MCF 10A (cell line): ENCODE data around the gene ARMC7. TPM values are rescaled to one million over a fixed set of nuclear protein-coding genes. Genes with fewer than 3 reads are reported as not detected.

Experiments used
- BruUV-seq: library from RNA; stranded (reverse); fragments of 400-500 nt; replicated peaks from 2 replicates; lab custom pipeline; 2021; lab: Mats Ljungman, UMichigan
- CTCF ChIA-PET: fragments of 300-600 bp; sonication (Branson Sonifier 250); formaldehyde crosslinking; extraction: SDS; loops from one replicate; lab custom pipeline; 2021; ENCODE audit warnings: antibody characterized with exemption, inconsistent platforms; lab: Yijun Ruan, JAX
- POLR2A ChIA-PET: fragments of 300-600, 350-650 bp; sonication (Branson Sonifier 250); formaldehyde crosslinking; extraction: SDS; loops from one replicate; lab custom pipeline; 2020; ENCODE audit warnings: antibody characterized with exemption, inconsistent platforms; lab: Yijun Ruan, JAX
- DNase-seq: peaks from one replicate; pipeline ENCODE4 v3.0.0-alpha.2; 2018; ENCODE audit not compliant: unreplicated experiment
- H3K27ac Mint-ChIP-seq: one replicate; pipeline ENCODE4 v1.8.0; 2022; ENCODE audit warnings: mild to moderate bottlenecking, low read depth, mixed read lengths; ENCODE audit not compliant: unreplicated experiment
- H3K27me3 Mint-ChIP-seq: one replicate; pipeline ENCODE4 v1.8.0; 2022; ENCODE audit warnings: mixed read lengths; ENCODE audit not compliant: insufficient read depth, unreplicated experiment
- H3K36me3 Mint-ChIP-seq: one replicate; pipeline ENCODE4 v1.8.0; 2022; ENCODE audit warnings: mild to moderate bottlenecking, moderate library complexity, mixed read lengths; ENCODE audit not compliant: insufficient read depth, unreplicated experiment
- H3K4me1 Mint-ChIP-seq: one replicate; pipeline ENCODE4 v1.8.0; 2022; ENCODE audit warnings: mixed read lengths; ENCODE audit not compliant: insufficient read depth, unreplicated experiment
- H3K4me3 Mint-ChIP-seq: one replicate; pipeline ENCODE4 v1.8.0; 2022; ENCODE audit warnings: mild to moderate bottlenecking, moderate library complexity, mixed read lengths; ENCODE audit not compliant: unreplicated experiment
- H3K9me3 Mint-ChIP-seq: one replicate; pipeline ENCODE4 v1.8.0; 2022; ENCODE audit warnings: mixed read lengths; ENCODE audit not compliant: unreplicated experiment
- CTCF ChIP-seq: fragments of 200-600 bp; IDR thresholded peaks from one replicate; pipeline ENCODE4 v1.8.0; 2022; ENCODE audit warnings: antibody characterized with exemption, mild to moderate bottlenecking; ENCODE audit not compliant: unreplicated experiment
- intact Hi-C: fragments of 100-400 bp; cut with micrococcal nuclease; formaldehyde crosslinking; loops from 2 replicates; pipeline ENCODE4 v1.14.1; 2022
- total RNA-seq: library from RNA; stranded (reverse); gene quantifications from 2 replicates; pipeline ENCODE4 v1.2.3, GENCODE V29; 2022

ARMC7 gene
- total RNA-seq, 1 experiment from 2014 or later = 9.3 TPM

GRCh38 chr17:75064460-75064859 is 45.3 kb upstream of the ARMC7 start:
- H3K4me1 Mint-ChIP-seq = no peaks in the 10 kb centered on the region
- peaks cover 36% of the 10 kb centered on the region for H3K36me3 Mint-ChIP-seq
- no peaks in the 10 kb centered on the region for H3K27me3 Mint-ChIP-seq
- H3K4me3 Mint-ChIP-seq = no peak overlapping the region
- H3K27ac Mint-ChIP-seq = no peak overlapping the region
- no peak for DNase-seq
- POLR2A ChIA-PET = interaction anchor here (1.5 to 2.0 kb wide), 3 partner anchors 9 to 15 kb away, joined by 5 to 8 read pairs (median 8); no protein-coding TSS in a partner anchor
- intact Hi-C loops = no loop called here
- no peaks in the 10 kb centered on the region for H3K9me3 Mint-ChIP-seq
- CTCF ChIA-PET = interaction anchor here (1.8 to 2.2 kb wide), 2 partner anchors 42 to 49 kb away, joined by 7 to 11 read pairs; no protein-coding TSS in a partner anchor
- TF ChIP-seq CTCF = no peak
- no TSS peak for BruUV-seq

- POLR2A ChIA-PET = interaction anchor here (0.7 to 2.0 kb wide), 2 partner anchors 9 to 315 kb away, joined by 5 to 8 read pairs; no protein-coding TSS in a partner anchor
- Mint-ChIP-seq H3K9me3 (no peaks in the 10 kb centered on the region), H3K4me1 (no peaks in the 10 kb centered on the region), H3K36me3 (peaks cover 32% of the 10 kb centered on the region), H3K27ac (no peak overlapping the region), H3K27me3 (no peaks in the 10 kb centered on the region), H3K4me3 (no peak overlapping the region)
- BruUV-seq = no TSS peak
- intact Hi-C loops = loop anchor here (5.0 kb wide), 1 partner anchor 137 kb away; no protein-coding TSS in a partner anchor
- DNase-seq = no peak
- TF ChIP-seq CTCF = no peak
- CTCF ChIA-PET = interaction anchor here (2.2 kb wide), 1 partner anchor 49 kb away, joined by 11 read pairs; no protein-coding TSS in a partner anchor
These were observed 44.8 kb upstream of the ARMC7 start for GRCh38 chr17:75064867-75065561.

GRCh38 chr17:75065562-75066151 is 44.1 kb upstream of the ARMC7 start:
- H3K4me1 Mint-ChIP-seq = peaks cover under 1% of the 10 kb centered on the region
- CTCF ChIA-PET = interaction anchor here (0.9 to 5.3 kb wide), 3 partner anchors 38 to 136 kb away, joined by 3 to 47 read pairs (median 4); no protein-coding TSS in a partner anchor
- POLR2A ChIA-PET = interaction anchor here (0.6 to 0.7 kb wide), 3 partner anchors 34 to 316 kb away, joined by 3 to 5 read pairs (median 3); no protein-coding TSS in a partner anchor
- H3K36me3 Mint-ChIP-seq = peaks cover 26% of the 10 kb centered on the region
- H3K27ac Mint-ChIP-seq = no peak overlapping the region
- TF ChIP-seq CTCF = no peak
- H3K4me3 Mint-ChIP-seq = no peak overlapping the region
- no peaks in the 10 kb centered on the region for H3K9me3 Mint-ChIP-seq
- intact Hi-C loops = loop anchor here (5.0 kb wide), 1 partner anchor 137 kb away; no protein-coding TSS in a partner anchor
- no peak for DNase-seq
- H3K27me3 Mint-ChIP-seq = no peaks in the 10 kb centered on the region
- no TSS peak for BruUV-seq

DNA sequence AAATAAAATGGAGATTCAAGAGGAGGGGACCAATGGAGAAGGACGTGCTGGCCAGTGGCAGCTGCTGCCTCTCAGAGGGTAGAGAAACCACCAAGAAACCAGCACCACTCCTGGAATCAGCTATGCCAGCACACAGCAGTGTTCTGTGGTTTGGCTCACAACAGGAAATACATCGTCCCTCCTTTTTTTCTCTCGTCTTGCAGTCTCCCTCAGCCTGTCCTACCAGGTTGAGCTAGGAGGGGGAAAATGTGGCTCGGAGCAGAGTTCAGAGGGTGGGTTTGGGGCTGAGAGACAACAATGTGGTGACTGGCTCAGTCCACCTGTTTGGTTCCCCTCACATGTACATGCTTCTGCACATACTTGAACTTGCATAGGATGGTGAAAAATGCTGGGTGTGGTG is 41.9 kb upstream of the ARMC7 start:
- POLR2A ChIA-PET = interaction anchor here (1.0 kb wide), 1 partner anchor 18 kb away, joined by 4 read pairs; no protein-coding TSS in a partner anchor
- H3K36me3 Mint-ChIP-seq = peaks cover 14% of the 10 kb centered on the region
- no peaks in the 10 kb centered on the region for H3K27me3 Mint-ChIP-seq
- H3K4me3 Mint-ChIP-seq = no peak overlapping the region
- DNase-seq = no peak
- intact Hi-C loops = loop anchor here (5.0 kb wide), 1 partner anchor 134 kb away; no protein-coding TSS in a partner anchor
- H3K27ac Mint-ChIP-seq = no peak overlapping the region
- CTCF ChIA-PET = interaction anchor here (3.3 to 5.3 kb wide), 4 partner anchors 8 to 64 kb away, joined by 23 to 48 read pairs (median 42); partner anchors contain the start of gene NT5C
- TF ChIP-seq CTCF = no peak
- BruUV-seq = no TSS peak
- no peaks in the 10 kb centered on the region for H3K9me3 Mint-ChIP-seq
- H3K4me1 Mint-ChIP-seq = peaks cover 5% of the 10 kb centered on the region
